ENCODE data around the gene GRID2.

GRCh38 chr4:92840880-92841279, 537.1 kb downstream of the GRID2 start:
- TF ChIP-seq POLR2A (IDR thresholded peaks at IDR 0.05), result no peak
- no peak for TF ChIP-seq CTCF (IDR thresholded peaks at IDR 0.05)
